Keratinocyte (primary cell): ENCODE results near the gene CDH13. TPM values are rescaled to one million over a fixed set of nuclear protein-coding genes. Genes with fewer than 3 reads are reported as not detected.

Experiments
- DNase-seq: peaks from one replicate; pipeline ENCODE4 v3.0.0-alpha.2; 2011; ENCODE audit warnings: low read depth, missing footprints, low spot score
- FAIRE-seq: peaks from 2 replicates; lab custom pipeline; 2011; peaks lifted over from hg19 to GRCh38; lab: Jason Lieb, UNC
- H2AFZ ChIP-seq: 2 replicates; pipeline ENCODE4 v1.6.0; 2012; ENCODE audit warnings: low read length, control low read depth, inconsistent platforms; ENCODE audit not compliant: control insufficient read depth
- H3K27ac ChIP-seq: 2 replicates; pipeline ENCODE4 v1.5.1; 2011; ENCODE audit warnings: low read length; ENCODE audit not compliant: control insufficient read depth, insufficient read depth
- H3K27me3 ChIP-seq: 3 replicates; pipeline ENCODE4 v1.6.0; 2011; ENCODE audit warnings: low read length; ENCODE audit not compliant: control insufficient read depth, insufficient read depth; ENCODE audit errors: extremely low read depth
- H3K36me3 ChIP-seq, 2 experiments: 2 replicates in 1 of 2; 3 replicates in 1 of 2; pipeline ENCODE4 v1.5.1; 2011; ENCODE audit warnings: low read length in 2 of 2, mild to moderate bottlenecking in 1 of 2; ENCODE audit not compliant: control insufficient read depth in 2 of 2, insufficient read depth in 2 of 2; ENCODE audit errors: extremely low read depth in 1 of 2
- H3K4me1 ChIP-seq: 3 replicates; pipeline ENCODE4 v1.5.1; 2011; ENCODE audit warnings: low read length; ENCODE audit not compliant: control insufficient read depth, insufficient read depth; ENCODE audit errors: extremely low read depth
- H3K4me2 ChIP-seq: 3 replicates; pipeline ENCODE4 v1.6.0; 2011; ENCODE audit warnings: low read depth, low read length; ENCODE audit not compliant: control insufficient read depth, insufficient read depth; ENCODE audit errors: extremely low read depth
- H3K4me3 ChIP-seq, 3 experiments: fragments of 200-600 bp in 1 of 3; sonication (generic) in 1 of 3; 2 replicates in 2 of 3; 3 replicates in 1 of 3; pipeline ENCODE4 v1.5.1; 2011 to 2016; ENCODE audit warnings: low read length in 3 of 3, mild to moderate bottlenecking in 3 of 3, control low read depth in 2 of 3, inconsistent platforms in 1 of 3, low read depth in 1 of 3, mixed read lengths in 1 of 3, mixed run types in 1 of 3, moderate library complexity in 1 of 3; ENCODE audit not compliant: control insufficient read depth in 2 of 3, insufficient read depth in 2 of 3; ENCODE audit errors: extremely low read depth in 1 of 3
- H3K79me2 ChIP-seq: 2 replicates; pipeline ENCODE4 v1.6.0; 2012; ENCODE audit warnings: low read length; ENCODE audit not compliant: control insufficient read depth, insufficient read depth
- H3K9ac ChIP-seq: 3 replicates; pipeline ENCODE4 v1.6.0; 2011; ENCODE audit warnings: low read length; ENCODE audit not compliant: control insufficient read depth, insufficient read depth; ENCODE audit errors: extremely low read depth
- H3K9me1 ChIP-seq: 3 replicates; pipeline ENCODE4 v1.6.0; 2011; ENCODE audit warnings: low read length; ENCODE audit not compliant: control insufficient read depth, insufficient read depth; ENCODE audit errors: extremely low read depth
- H3K9me3 ChIP-seq: 2 replicates; pipeline ENCODE4 v1.5.1; 2012; ENCODE audit warnings: low read depth, low read length; ENCODE audit not compliant: control insufficient read depth
- H4K20me1 ChIP-seq: 3 replicates; pipeline ENCODE4 v1.6.0; 2011; ENCODE audit warnings: low read length; ENCODE audit not compliant: control insufficient read depth, insufficient read depth; ENCODE audit errors: extremely low read depth
- CTCF ChIP-seq, 3 experiments: IDR thresholded peaks in 1 of 3; conservative IDR thresholded peaks in 1 of 3; optimal IDR thresholded peaks in 1 of 3; 2 replicates in 2 of 3; 3 replicates in 1 of 3; pipeline versions ENCODE3 to v1.5.1; 2011; ENCODE audit warnings: low read length in 3 of 3, mild to moderate bottlenecking in 3 of 3, moderate library complexity in 2 of 3, control low read depth in 1 of 3, inconsistent platforms in 1 of 3; ENCODE audit not compliant: insufficient read depth in 2 of 3; ENCODE audit errors: extremely low read depth in 1 of 3
- EZH2 ChIP-seq: IDR thresholded peaks from one replicate; pipeline ENCODE4 v1.6.1; 2012; ENCODE audit warnings: inconsistent platforms, mild to moderate bottlenecking, low read length, moderate library complexity
- dilution Hi-C: fragments of 300-500 bp; cut with MboI; formaldehyde crosslinking; loops from one replicate; pipeline ENCODE4 v1.7.0; 2020; ENCODE audit warnings: low sequenced_read_pairs; ENCODE audit not compliant: extremely low pct_ligation_motif_present
- polyA plus RNA-seq, 5 experiments: library from polyadenylated mRNA; depleted of rRNA in 3 of 5; stranded (reverse) in 3 of 5; stranded (forward) in 1 of 5; unstranded in 1 of 5; fragments of >200 nt; gene quantifications; 1 replicate in 1 of 5; 2 replicates in 3 of 5; 3 replicates in 1 of 5; pipeline versions ENCODE4 v1.2.1 to v1.2.3, GENCODE V29; 2011 to 2012; ENCODE audit warnings: missing spikeins in 2 of 5, low read depth in 1 of 5, low replicate concordance in 1 of 5

Gene CDH13
- polyA plus RNA-seq, 1 donor (not counting 4 experiments of a cell fraction or from before 2014, with no cell fraction given) = 111 TPM

GRCh38 chr16:83599789-83600462 lies 973.2 kb downstream of the CDH13 start:
- no peaks in the 10 kb centered on the region for H3K9me3 ChIP-seq
- TF ChIP-seq CTCF (optimal IDR thresholded peaks at IDR 0.05 in 1 of 3, IDR thresholded peaks at IDR 0.05 in 1 of 3, conservative IDR thresholded peaks at IDR 0.05 in 1 of 3; ENCODE audit: extremely low read depth in 1 of 3, insufficient read depth in 2 of 3, low read length in 3 of 3) (no peak), EZH2 (no peak)
- no peaks in the 10 kb centered on the region for H4K20me1 ChIP-seq
- FAIRE-seq (no peak), DNase-seq (no peak)
- no peaks in the 10 kb centered on the region for H3K9me1 ChIP-seq
- no peaks in the 10 kb centered on the region for H3K36me3 ChIP-seq
- H3K27ac ChIP-seq = no peak overlapping the region
- H3K4me1 ChIP-seq = no peaks in the 10 kb centered on the region
- H3K4me2 ChIP-seq = no peak overlapping the region
- no peak overlapping the region for H3K9ac ChIP-seq
- dilution Hi-C loops = no loop called here
- H3K27me3 ChIP-seq = no peaks in the 10 kb centered on the region
- H2AFZ ChIP-seq = no peak overlapping the region
- no peaks in the 10 kb centered on the region for H3K79me2 ChIP-seq
- H3K4me3 ChIP-seq = no peak overlapping the region

- H3K9me1 ChIP-seq = no peaks in the 10 kb centered on the region
- no peak for DNase-seq
- no peak overlapping the region for H2AFZ ChIP-seq
- no peak overlapping the region for H3K27ac ChIP-seq
- H3K36me3 ChIP-seq = no peaks in the 10 kb centered on the region
- TF ChIP-seq EZH2 (no peak), CTCF (optimal IDR thresholded peaks at IDR 0.05 in 1 of 3, IDR thresholded peaks at IDR 0.05 in 1 of 3, conservative IDR thresholded peaks at IDR 0.05 in 1 of 3; ENCODE audit: extremely low read depth in 1 of 3, insufficient read depth in 2 of 3, low read length in 3 of 3) (no peak)
- dilution Hi-C loops = no loop called here
- H3K27me3 ChIP-seq = no peaks in the 10 kb centered on the region
- H3K9ac ChIP-seq = no peak overlapping the region
- no peak overlapping the region for H3K4me3 ChIP-seq
- H3K4me2 ChIP-seq = no peak overlapping the region
- H3K79me2 ChIP-seq = no peaks in the 10 kb centered on the region
- no peaks in the 10 kb centered on the region for H4K20me1 ChIP-seq
- H3K9me3 ChIP-seq = no peaks in the 10 kb centered on the region
- no peaks in the 10 kb centered on the region for H3K4me1 ChIP-seq
- FAIRE-seq = no peak
Observed at GRCh38 chr16:83602761-83603722, 976.3 kb downstream of the CDH13 start.
